ELF-1 (cell line): ENCODE data around the gene GRIN1.

Experiments used
- DNase-seq: peaks from one replicate; pipeline ENCODE4 v3.0.0-alpha.2; 2016; ENCODE audit warnings: low read depth, low spot score

GRIN1 gene

GRCh38 chr9:137178201-137178938 is 39.4 kb downstream of the GRIN1 start:
- DNase-seq, result no peak

GRCh38 chr9:137178939-137179630 is 40.1 kb downstream of the GRIN1 start:
- no peak for DNase-seq

GRCh38 chr9:137179761-137180160 is 40.8 kb downstream of the GRIN1 start:
- DNase-seq, result no peak

GRCh38 chr9:137180491-137180890 is 41.5 kb downstream of the GRIN1 start:
- DNase-seq, result no peak

- DNase-seq, result no peak
These were observed 42.7 kb downstream of the GRIN1 start for GRCh38 chr9:137181680-137182079.

DNA sequence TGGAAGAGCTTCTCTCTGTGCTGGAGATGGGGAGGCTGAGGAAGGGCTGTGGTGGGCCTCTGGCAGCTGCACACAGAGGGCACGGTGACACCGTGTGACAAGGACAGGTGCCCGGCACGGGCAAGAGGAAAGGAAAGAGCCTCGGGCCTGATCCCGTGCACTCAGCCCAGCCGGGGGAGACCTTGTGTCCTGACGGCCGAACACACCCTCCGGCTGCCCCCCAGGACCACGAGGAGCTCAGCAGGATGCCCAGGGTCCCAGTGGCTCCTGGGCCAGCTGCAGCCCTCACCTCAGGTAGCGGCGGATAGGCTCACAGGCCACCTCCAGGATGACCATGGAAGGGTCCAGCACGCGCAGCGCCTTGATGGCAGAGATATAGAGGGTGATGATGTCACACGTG is 43.9 kb downstream of the GRIN1 start:
- DNase-seq, result no peak

DNA sequence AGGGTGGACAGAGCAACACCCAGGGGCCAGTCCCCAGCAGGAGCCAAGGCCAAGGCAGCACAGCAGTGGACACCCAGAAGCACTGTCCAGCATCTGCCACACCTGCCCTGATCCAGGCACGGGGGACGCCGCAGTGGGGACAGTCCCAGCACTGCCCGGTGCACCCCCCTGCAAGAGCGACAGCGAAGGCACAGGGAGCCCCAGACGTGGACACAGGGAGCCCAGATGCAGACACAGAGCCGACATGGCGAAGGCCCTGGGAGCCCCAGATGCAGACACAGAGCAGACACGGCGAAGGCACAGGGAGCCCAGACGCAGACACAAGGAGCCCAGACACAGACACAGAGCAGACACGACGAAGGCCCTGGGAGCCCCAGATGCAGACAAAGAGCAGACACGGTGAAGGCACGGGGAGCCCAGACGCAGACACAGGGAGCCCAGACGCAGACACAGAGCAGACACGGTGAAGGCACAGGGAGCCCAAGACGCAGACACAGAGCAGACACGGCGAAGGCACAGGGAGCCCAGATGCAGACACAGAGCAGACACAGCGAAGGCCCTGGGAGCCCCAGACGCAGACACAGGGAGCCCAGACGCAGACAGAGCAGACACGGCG is 45.1 kb downstream of the GRIN1 start:
- no peak for DNase-seq

GRCh38 chr9:137184881-137185660 is 46.1 kb downstream of the GRIN1 start:
- no peak for DNase-seq

DNA sequence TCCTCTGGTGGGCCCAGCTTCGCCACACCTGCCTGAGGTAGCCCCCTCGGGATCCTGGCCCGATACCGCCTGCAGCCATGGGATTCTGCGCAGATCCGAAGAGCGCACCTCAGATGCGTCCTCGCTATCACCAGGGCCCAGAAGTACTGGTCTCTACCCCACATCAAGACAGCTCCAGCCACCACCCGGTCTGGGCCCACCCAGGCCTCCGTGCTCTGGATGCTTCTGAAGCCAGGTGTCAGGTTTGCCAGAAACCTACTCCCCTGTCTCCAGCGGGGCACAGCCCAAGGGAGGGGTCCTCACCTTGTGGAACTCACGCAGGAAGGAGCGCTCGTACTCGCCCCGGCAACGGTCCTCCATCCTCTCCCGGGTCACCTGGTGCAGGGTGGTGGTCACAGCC is 47.0 kb downstream of the GRIN1 start:
- DNase-seq, result no peak

GRCh38 chr9:137186385-137186784 is 47.4 kb downstream of the GRIN1 start:
- DNase-seq, result no peak

- no peak for DNase-seq
These were observed 48.4 kb downstream of the GRIN1 start for GRCh38 chr9:137187386-137187785.

GRCh38 chr9:137188086-137188489 is 49.1 kb downstream of the GRIN1 start:
- no peak for DNase-seq

DNA sequence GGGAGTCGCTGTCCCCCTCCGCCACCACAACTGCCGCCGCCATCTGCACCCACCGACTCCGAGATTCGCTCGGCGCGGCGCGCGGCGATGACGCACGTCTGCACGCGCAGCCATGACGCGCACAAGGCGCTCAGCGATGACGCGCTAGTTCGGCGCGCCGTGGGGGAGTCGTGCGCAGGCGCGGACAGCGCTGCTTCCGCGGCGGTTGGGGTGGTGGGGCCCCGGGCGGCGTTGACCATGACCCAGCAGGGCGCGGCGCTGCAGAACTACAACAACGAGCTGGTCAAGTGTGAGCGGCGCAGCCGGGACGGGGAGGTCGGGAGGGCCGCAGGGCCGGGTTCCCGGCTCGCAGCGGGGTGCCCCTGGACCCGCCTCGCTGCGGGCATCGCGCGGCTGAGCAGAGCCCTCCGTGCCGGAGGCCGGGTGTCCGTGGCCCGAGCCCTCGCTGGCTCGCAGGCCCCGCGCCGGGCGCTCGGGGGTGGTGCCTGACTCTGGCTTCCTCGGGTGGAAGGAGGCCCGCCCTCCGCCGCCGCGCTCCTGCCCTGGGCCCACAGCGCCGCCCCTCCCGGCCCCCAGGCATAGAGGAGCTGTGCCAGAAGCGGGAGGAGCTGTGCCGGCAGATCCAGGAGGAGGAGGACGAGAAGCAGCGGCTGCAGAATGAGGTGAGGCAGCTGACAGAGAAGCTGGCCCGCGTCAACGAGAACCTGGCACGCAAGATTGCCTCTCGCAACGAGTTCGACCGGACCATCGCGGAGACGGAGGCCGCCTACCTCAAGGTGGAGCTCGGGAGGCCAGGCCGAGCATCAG is 49.7 kb downstream of the GRIN1 start, which contains the start of the genes ANAPC2 and SSNA1:
Gene ANAPC2 (minus strand): TSS at position 71 of the 807 bp plus-strand sequence. CDS start 28 bp downstream, at position 43.
Gene SSNA1 (plus strand): TSS at position 187 of the 807 bp plus-strand sequence. CDS start 51 bp downstream, at position 238.
- DNase-seq, result peak; percentile 93

DNA sequence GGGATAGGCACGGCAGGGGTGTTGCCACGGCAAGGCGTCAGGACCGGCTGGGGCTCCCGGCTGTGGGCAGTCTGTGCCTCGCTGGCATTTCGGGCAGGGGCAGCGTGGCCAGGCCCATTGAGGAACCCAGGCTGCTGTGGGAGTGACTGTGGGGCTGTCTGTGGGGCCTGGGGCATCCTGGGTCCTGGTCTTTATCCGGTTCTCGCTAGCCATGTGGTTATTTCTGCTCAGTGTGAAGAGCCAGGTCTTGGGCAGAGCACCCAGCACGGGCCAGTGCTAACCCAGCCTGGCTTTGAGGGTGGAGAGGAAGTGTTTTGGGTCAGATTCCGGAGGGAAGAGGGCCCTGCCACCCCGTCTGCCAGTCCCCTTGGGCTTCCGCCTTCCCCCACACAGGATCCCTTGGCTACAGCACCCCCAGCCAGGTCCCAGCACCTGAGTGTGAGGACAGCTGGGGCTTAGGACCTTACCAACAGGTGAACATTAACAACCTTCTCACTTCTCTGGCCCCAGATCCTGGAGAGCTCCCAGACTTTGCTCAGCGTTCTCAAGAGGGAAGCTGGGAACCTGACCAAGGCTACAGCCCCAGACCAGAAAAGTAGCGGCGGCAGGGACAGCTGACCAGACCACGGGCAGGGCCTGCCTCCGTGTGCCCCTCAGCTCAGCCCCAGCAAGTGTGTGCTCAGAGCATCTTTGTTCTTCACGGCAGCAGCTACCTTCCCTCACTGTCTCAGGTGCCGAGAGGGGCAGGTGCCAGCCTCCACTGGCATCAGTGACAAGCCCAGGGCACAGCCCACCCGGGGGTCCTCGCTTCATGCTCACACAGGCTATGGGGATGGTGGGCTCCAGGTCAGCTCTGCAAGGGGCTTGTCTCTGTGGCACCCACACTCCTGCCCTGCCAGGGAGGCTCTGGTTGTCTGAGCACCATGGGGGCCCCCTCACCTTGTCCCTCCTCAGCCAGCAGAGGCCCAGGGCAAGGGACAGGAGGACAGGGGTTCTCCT is 50.6 kb downstream of the GRIN1 start:
- DNase-seq, result no peak

DNA sequence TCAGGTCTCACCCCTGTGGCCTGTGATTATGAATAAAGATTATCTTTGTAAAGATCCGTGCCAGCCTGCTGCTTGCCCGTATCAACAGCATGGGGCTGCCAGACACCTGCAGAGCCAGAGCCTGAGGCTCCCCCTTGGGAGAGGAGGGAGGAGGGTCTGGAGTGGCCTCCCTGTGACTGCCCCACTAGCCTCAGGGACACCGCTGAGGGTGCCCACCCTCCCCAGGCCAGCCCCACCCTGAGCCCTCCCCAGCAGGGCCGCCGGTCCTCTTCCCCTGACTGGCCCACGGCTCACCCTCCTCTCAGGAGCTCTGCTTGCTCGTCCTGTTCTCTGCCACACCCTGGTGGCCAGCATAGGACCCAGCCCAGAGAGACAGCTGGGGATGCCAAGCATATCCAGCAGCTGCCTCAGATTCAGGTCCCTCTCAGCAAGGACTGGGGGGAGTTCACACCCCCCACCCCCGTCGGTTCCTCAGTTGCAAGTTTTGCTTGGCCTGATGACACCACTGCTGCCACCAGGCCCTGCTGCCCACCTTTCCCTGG is 51.4 kb downstream of the GRIN1 start:
- no peak for DNase-seq

DNA sequence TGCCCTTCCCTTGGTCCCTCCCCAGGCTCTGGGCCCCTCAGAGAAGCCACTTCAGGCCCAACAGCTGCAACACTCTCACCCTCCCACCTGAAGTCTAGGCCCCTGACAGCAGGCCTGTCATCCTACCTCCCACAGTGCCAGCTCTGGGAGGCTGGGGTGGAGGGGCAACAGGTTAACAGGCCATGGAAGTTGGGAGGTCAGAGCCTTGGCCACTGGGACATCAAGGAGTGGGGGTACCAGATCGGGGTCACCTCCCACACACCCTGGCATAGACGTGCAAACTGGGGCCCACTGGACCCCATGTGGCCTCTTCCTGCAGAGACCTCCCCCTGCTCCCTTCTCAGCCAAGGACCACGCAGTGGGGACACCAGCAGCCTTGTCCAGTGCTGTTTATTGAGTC is 52.3 kb downstream of the GRIN1 start:
- DNase-seq, result no peak

DNA sequence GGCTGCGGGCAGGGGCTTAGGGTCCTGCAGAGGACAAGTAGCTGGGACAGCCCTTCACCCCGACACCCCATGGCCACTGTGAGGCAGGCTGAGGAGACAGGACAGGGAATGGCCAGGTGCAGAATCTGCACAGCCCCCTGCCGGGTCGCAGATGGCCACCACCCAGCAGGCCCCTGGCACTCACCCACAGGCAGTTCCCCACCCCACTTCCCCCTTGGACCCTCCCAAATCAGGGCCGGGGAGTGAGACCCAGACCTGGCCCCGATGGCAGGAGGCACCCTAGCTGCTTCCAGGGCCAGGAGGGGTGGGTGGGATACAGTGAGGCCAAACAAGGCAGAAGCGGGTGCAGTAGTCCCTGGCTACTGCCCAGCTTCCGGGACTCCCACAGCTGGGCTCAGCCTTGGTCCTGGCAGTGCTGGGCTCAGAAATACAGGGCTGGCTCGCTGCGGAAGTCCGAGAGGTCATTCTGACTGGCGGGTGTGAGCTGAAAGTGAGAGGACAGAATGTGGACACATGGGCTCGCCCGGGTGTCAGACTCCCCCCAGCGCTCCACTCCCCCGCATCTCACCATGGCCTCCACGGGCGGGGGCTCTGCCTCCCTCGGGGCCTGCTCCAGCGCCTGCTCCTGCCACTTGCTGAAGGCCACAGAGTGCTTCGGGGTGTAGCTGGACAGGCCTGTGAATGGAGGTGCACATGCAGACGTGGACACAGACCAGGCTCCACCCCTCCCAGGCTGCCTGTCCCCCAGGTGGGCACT is 52.9 kb downstream of the GRIN1 start:
- no peak for DNase-seq

DNA sequence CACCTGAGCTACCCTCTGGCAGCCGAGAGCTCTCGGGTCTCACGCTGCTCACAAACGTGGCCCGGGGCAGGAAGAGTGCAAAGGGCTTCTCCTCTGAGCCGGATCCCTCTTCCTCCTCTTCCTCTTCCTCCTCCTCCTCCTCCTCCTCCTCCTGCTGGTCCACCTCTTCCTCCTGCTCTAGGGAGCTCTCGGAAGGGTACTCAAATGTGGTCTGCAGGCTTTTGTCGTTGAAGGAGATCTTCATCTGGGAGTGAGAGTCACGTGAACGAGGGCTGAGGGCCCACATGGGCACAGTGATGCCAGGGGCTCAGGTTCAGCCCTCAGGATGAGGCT is 53.5 kb downstream of the GRIN1 start:
- DNase-seq, result no peak

- no peak for DNase-seq
These were observed 53.9 kb downstream of the GRIN1 start for GRCh38 chr9:137192859-137193258.
